ENCODE results near the gene KLHL22. TPM values are rescaled to one million over a fixed set of nuclear protein-coding genes. Genes with fewer than 3 reads are reported as not detected.

The KLHL22 gene
- total and polyA plus RNA-seq, 2 of the 4 experiments (the other 2 are of a cell fraction): 27.1 to 30.1 TPM

DNA sequence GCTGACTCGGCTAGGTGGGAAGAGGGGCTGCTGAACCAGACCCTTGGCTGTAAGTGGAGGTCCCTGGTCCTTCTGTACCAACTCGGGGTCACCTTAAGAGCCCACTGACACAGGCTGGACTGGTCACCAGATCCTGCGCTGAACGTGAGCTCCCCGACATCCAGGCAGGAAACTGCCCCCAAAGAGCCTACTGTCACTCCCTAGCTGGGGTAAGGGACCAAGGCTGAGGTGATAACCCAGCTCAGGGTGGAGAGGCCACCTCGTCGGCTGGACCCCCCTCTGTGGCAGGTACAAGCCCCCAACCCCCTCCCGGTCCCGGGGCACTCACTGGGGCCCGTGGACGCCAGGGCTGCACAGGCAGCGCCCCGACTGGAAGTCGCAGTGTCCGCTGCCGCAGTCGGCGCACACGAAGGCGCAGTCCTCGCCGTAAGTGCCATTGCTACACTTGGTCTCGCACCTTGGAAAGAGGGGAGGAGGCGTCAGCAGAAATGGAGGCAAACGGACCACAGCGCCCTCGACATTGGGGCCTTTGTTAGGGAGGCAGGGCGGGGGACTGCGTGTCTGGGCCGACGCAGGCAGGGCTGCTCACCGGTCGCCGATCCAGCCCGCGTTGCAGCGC, 65.4 kb downstream of the KLHL22 start:
- Histone ChIP-seq H3K4me2 (ENCODE audit: low read depth, low read length) (no peak overlapping the region), H3K23ac (ENCODE audit: low read depth, low read length) (no peak overlapping the region), H2BK120ac (ENCODE audit: low read depth, low read length) (no peak overlapping the region), H3K79me1 (ENCODE audit: low read depth in 1 of 2, low read length in 2 of 2) (peaks cover 3 to 73% of the 10 kb centered on the region in 2 experiments; a peak in 3 of 4 replicates), H4K8ac (ENCODE audit: low read depth in 2 of 2, low read length in 2 of 2) (no peak overlapping the region), H3K9ac (ENCODE audit: low read depth, low read length) (no peak overlapping the region), H3K14ac (replicated peaks; ENCODE audit: low read depth, low read length) (no peak overlapping the region), H4K20me1 (ENCODE audit: insufficient read depth, low read length) (peaks cover 79% of the 10 kb centered on the region), H4K5ac (ENCODE audit: low read depth, low read length) (no peak overlapping the region), H3K56ac (ENCODE audit: extremely low read depth, insufficient read depth, low read length) (no peak overlapping the region), H2BK20ac (ENCODE audit: low read depth, low read length) (no peak overlapping the region), H4K91ac (ENCODE audit: insufficient read depth, low read depth, low read length) (no peak overlapping the region), H2AFZ (replicated peaks; ENCODE audit: low read length, poor library complexity) (no peak overlapping the region), H3K18ac (ENCODE audit: low read depth, low read length) (no peak overlapping the region), H3K36me3 (ENCODE audit: control insufficient read depth, insufficient read depth, low read length) (peaks cover 46% of the 10 kb centered on the region), H2AK5ac (ENCODE audit: low read depth, low read length) (no peak overlapping the region), H3K4me3 (ENCODE audit: insufficient read depth, low read depth, low read length) (no peak overlapping the region), H3K9me3 (ENCODE audit: control insufficient read depth, insufficient read depth, low read length) (no peaks in the 10 kb centered on the region), H3K27me3 (ENCODE audit: control insufficient read depth, insufficient read depth, low read length) (no peaks in the 10 kb centered on the region), H3K4ac (ENCODE audit: low read depth, low read length) (no peak overlapping the region), H3K9me1 (ENCODE audit: insufficient read depth, low read length) (peaks cover 21% of the 10 kb centered on the region), H2AK9ac (replicated peaks; ENCODE audit: low read depth, low read length, poor library complexity) (no peak overlapping the region), H2BK15ac (ENCODE audit: low read depth, low read length) (no peak overlapping the region), H2BK5ac (ENCODE audit: low read depth, low read length, poor library complexity, severe bottlenecking) (no peak overlapping the region), H3K4me1 (ENCODE audit: control insufficient read depth, insufficient read depth, low read length) (peaks cover 10% of the 10 kb centered on the region), H3K27ac (ENCODE audit: insufficient read depth, low read length) (no peak overlapping the region)
- TF ChIP-seq MXI1 (IDR thresholded peaks at IDR 0.05; ENCODE audit: borderline replicate concordance, low read depth, low read length) (no peak), FOS (IDR thresholded peaks at IDR 0.05; ENCODE audit: low read depth, low read length) (no peak), POLR2A (IDR thresholded peaks at IDR 0.05; ENCODE audit: low read depth, low read length) (no peak), RAD21 (IDR thresholded peaks at IDR 0.05; ENCODE audit: low read length) (no peak), RFX5 (IDR thresholded peaks at IDR 0.05; ENCODE audit: low read depth, low read length) (no peak), CHD1 (IDR thresholded peaks at IDR 0.05; ENCODE audit: low read depth, low read length) (no peak), CEBPB (IDR thresholded peaks at IDR 0.05; ENCODE audit: low read depth, low read length) (no peak), MAFK (IDR thresholded peaks at IDR 0.05; ENCODE audit: low read depth, low read length) (no peak), MAZ (IDR thresholded peaks at IDR 0.05; ENCODE audit: borderline replicate concordance, low read depth, low read length) (no peak), SMC3 (IDR thresholded peaks at IDR 0.05; ENCODE audit: low read depth, low read length) (no peak), RCOR1 (IDR thresholded peaks at IDR 0.05; ENCODE audit: insufficient replicate concordance, low read length) (no peak)
- TF ChIP-seq, protein P1, sequence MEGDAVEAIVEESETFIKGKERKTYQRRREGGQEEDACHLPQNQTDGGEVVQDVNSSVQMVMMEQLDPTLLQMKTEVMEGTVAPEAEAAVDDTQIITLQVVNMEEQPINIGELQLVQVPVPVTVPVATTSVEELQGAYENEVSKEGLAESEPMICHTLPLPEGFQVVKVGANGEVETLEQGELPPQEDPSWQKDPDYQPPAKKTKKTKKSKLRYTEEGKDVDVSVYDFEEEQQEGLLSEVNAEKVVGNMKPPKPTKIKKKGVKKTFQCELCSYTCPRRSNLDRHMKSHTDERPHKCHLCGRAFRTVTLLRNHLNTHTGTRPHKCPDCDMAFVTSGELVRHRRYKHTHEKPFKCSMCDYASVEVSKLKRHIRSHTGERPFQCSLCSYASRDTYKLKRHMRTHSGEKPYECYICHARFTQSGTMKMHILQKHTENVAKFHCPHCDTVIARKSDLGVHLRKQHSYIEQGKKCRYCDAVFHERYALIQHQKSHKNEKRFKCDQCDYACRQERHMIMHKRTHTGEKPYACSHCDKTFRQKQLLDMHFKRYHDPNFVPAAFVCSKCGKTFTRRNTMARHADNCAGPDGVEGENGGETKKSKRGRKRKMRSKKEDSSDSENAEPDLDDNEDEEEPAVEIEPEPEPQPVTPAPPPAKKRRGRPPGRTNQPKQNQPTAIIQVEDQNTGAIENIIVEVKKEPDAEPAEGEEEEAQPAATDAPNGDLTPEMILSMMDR (conservative IDR thresholded peaks at IDR 0.05; ENCODE audit: low read depth, low read length): no peak
- dilution Hi-C loops (cut with HindIII; ENCODE audit: low sequenced_read_pairs, unreplicated experiment): no loop called here
- 90% methylated on average over 27 of the region's 37 CpGs; no CpG with 5 or more reads in 1 of the 2 experiments for WGBS, 2 experiments (ENCODE audit: extremely low coverage in 2 of 2, insufficient read length in 1 of 2)
- ATAC-seq (ENCODE audit: low read depth) (no peak), DNase-seq (no peak)
- ChIA-PET CTCF (no interaction called here), POLR2A (ENCODE audit: unreplicated experiment) (no interaction called here)
- intact Hi-C loops (cut with micrococcal nuclease): no loop called here
- in situ Hi-C loops (cut with MboI; ENCODE audit: low sequenced_read_pairs): no loop called here
- BruUV-seq (replicated peaks): no TSS peak

All from IMR-90 (cell line).